GM21515 (cell line): ENCODE measurements around the gene DBT.
"Not testable (repeated sequence)": the region's sequence is repeated elsewhere in the genome, so short reads cannot be mapped to it uniquely, and the experiment has no call there.

ENCODE experiments used
- ATAC-seq: cut with Tn5 transposase; IDR thresholded peaks from one replicate; pipeline ENCODE4 v1.9.1; 2021; ENCODE audit not compliant: unreplicated experiment

The DBT gene

GRCh38 chr1:100249537-100250257 is at the start of gene DBT:
DBT (minus strand) TSS chr1:100249834; CDS start chr1:100249820, 14 bp downstream.
- ATAC-seq = peak; percentile 100

- ATAC-seq = no peak
Observed at GRCh38 chr1:100298512-100298911, 48.9 kb upstream of the DBT start.

- ATAC-seq = not testable (repeated sequence)
Observed at GRCh38 chr1:100296997-100297396, 47.4 kb upstream of the DBT start.

- ATAC-seq = no peak
Observed at GRCh38 chr1:100296140-100296539, 46.5 kb upstream of the DBT start.

GRCh38 chr1:100292711-100293110 is 43.1 kb upstream of the DBT start:
- no peak for ATAC-seq

GRCh38 chr1:100290291-100290690 is 40.7 kb upstream of the DBT start:
- ATAC-seq = no peak

GRCh38 chr1:100287162-100287561 is 37.5 kb upstream of the DBT start:
- no peak for ATAC-seq

GRCh38 chr1:100284591-100284990 is 35.0 kb upstream of the DBT start:
- no peak for ATAC-seq

- no peak for ATAC-seq
Observed at GRCh38 chr1:100279954-100280682, 30.5 kb upstream of the DBT start.

- ATAC-seq = no peak
Observed at GRCh38 chr1:100279358-100279923, 29.8 kb upstream of the DBT start.

- ATAC-seq = no peak
Observed at GRCh38 chr1:100277866-100278265, 28.2 kb upstream of the DBT start.

GRCh38 chr1:100268202-100268601 is 18.6 kb upstream of the DBT start:
- no peak for ATAC-seq

GRCh38 chr1:100267284-100267683 is 17.6 kb upstream of the DBT start:
- no peak for ATAC-seq

GRCh38 chr1:100266741-100267140 is 17.1 kb upstream of the DBT start:
- peak; percentile 28 for ATAC-seq

GRCh38 chr1:100265931-100266740 is 16.5 kb upstream of the DBT start, which contains the start of gene RTCA:
RTCA (plus strand) TSS chr1:100266216; CDS start chr1:100266376, 160 bp downstream.
- peak; percentile 97 for ATAC-seq

- ATAC-seq = peak; percentile 30
Observed at GRCh38 chr1:100265562-100265930, 15.9 kb upstream of the DBT start.

- not testable (repeated sequence) for ATAC-seq
Observed at GRCh38 chr1:100264081-100264480, 14.4 kb upstream of the DBT start.

GRCh38 chr1:100261686-100262085 is 12.1 kb upstream of the DBT start:
- no peak for ATAC-seq

GRCh38 chr1:100258427-100258826 is 8.8 kb upstream of the DBT start:
- ATAC-seq = not testable (repeated sequence)

- not testable (repeated sequence) for ATAC-seq
Observed at GRCh38 chr1:100256273-100256672, 6.6 kb upstream of the DBT start.

- ATAC-seq = no peak
Observed at GRCh38 chr1:100253552-100253951, 3.9 kb upstream of the DBT start.
